ENCODE measurements around the gene NCKAP5. TPM values are rescaled to one million over a fixed set of nuclear protein-coding genes. Genes with fewer than 3 reads are reported as not detected.

Gene NCKAP5
- total RNA-seq, 1 donor from 2014 or later, result 0.20 TPM

- Mint-ChIP-seq H3K9me3 (ENCODE audit: unreplicated experiment) (peaks cover 6% of the 10 kb centered on the region), H3K27ac (ENCODE audit: unreplicated experiment) (no peak overlapping the region), H3K4me1 (ENCODE audit: low read depth, unreplicated experiment) (peaks cover 34% of the 10 kb centered on the region), H3K4me3 (ENCODE audit: unreplicated experiment) (no peak overlapping the region), H3K27me3 (ENCODE audit: unreplicated experiment) (peaks cover 2% of the 10 kb centered on the region), H3K36me3 (ENCODE audit: unreplicated experiment) (no peaks in the 10 kb centered on the region)
- DNase-seq, result no peak
- no peak for TF ChIP-seq CTCF (IDR thresholded peaks at IDR 0.05; ENCODE audit: partially characterized antibody, unreplicated experiment)
Observed at GRCh38 chr2:133413863-133414262, 154.4 kb downstream of the NCKAP5 start.

GRCh38 chr2:133412694-133413093 is 155.6 kb downstream of the NCKAP5 start:
- no peak overlapping the region for H3K27ac Mint-ChIP-seq (ENCODE audit: unreplicated experiment)
- no peak overlapping the region for H3K4me3 Mint-ChIP-seq (ENCODE audit: unreplicated experiment)
- no peak for TF ChIP-seq CTCF (IDR thresholded peaks at IDR 0.05; ENCODE audit: partially characterized antibody, unreplicated experiment)
- H3K4me1 Mint-ChIP-seq (ENCODE audit: low read depth, unreplicated experiment), result peaks cover 33% of the 10 kb centered on the region
- H3K9me3 Mint-ChIP-seq (ENCODE audit: unreplicated experiment), result peaks cover 6% of the 10 kb centered on the region
- H3K27me3 Mint-ChIP-seq (ENCODE audit: unreplicated experiment), result peaks cover 2% of the 10 kb centered on the region
- DNase-seq, result no peak
- no peaks in the 10 kb centered on the region for H3K36me3 Mint-ChIP-seq (ENCODE audit: unreplicated experiment)

- Mint-ChIP-seq H3K27me3 (ENCODE audit: unreplicated experiment) (peaks cover 2% of the 10 kb centered on the region), H3K36me3 (ENCODE audit: unreplicated experiment) (no peaks in the 10 kb centered on the region), H3K9me3 (ENCODE audit: unreplicated experiment) (peaks cover 8% of the 10 kb centered on the region), H3K4me1 (ENCODE audit: low read depth, unreplicated experiment) (peaks cover 26% of the 10 kb centered on the region), H3K4me3 (ENCODE audit: unreplicated experiment) (no peak overlapping the region), H3K27ac (ENCODE audit: unreplicated experiment) (no peak overlapping the region)
- TF ChIP-seq CTCF (IDR thresholded peaks at IDR 0.05; ENCODE audit: partially characterized antibody, unreplicated experiment), result no peak
- DNase-seq, result no peak
Observed at GRCh38 chr2:133411857-133412256, 156.4 kb downstream of the NCKAP5 start.

- TF ChIP-seq CTCF (IDR thresholded peaks at IDR 0.05; ENCODE audit: partially characterized antibody, unreplicated experiment), result no peak
- Mint-ChIP-seq H3K4me3 (ENCODE audit: unreplicated experiment) (no peak overlapping the region), H3K27me3 (ENCODE audit: unreplicated experiment) (peaks cover 2% of the 10 kb centered on the region), H3K27ac (ENCODE audit: unreplicated experiment) (no peak overlapping the region), H3K4me1 (ENCODE audit: low read depth, unreplicated experiment) (peaks cover 26% of the 10 kb centered on the region), H3K9me3 (ENCODE audit: unreplicated experiment) (peaks cover 8% of the 10 kb centered on the region), H3K36me3 (ENCODE audit: unreplicated experiment) (no peaks in the 10 kb centered on the region)
- DNase-seq, result no peak
Observed at GRCh38 chr2:133411101-133411500, 157.2 kb downstream of the NCKAP5 start.

- H3K36me3 Mint-ChIP-seq (ENCODE audit: unreplicated experiment), result no peaks in the 10 kb centered on the region
- H3K27me3 Mint-ChIP-seq (ENCODE audit: unreplicated experiment), result no peaks in the 10 kb centered on the region
- peaks cover 2% of the 10 kb centered on the region for H3K9me3 Mint-ChIP-seq (ENCODE audit: unreplicated experiment)
- peaks cover 14% of the 10 kb centered on the region for H3K4me1 Mint-ChIP-seq (ENCODE audit: low read depth, unreplicated experiment)
- no peak for DNase-seq
- H3K27ac Mint-ChIP-seq (ENCODE audit: unreplicated experiment), result no peak overlapping the region
- TF ChIP-seq CTCF (IDR thresholded peaks at IDR 0.05; ENCODE audit: partially characterized antibody, unreplicated experiment), result no peak
- no peak overlapping the region for H3K4me3 Mint-ChIP-seq (ENCODE audit: unreplicated experiment)
Observed at GRCh38 chr2:133409581-133410285, 158.5 kb downstream of the NCKAP5 start.
